Breast epithelium (tissue), 4 donors: ENCODE measurements around the gene HRAS. TPM values are rescaled to one million over a fixed set of nuclear protein-coding genes. Genes with fewer than 3 reads are reported as not detected.

Experiments
- DNase-seq, 2 donors: peaks; one replicate each; pipeline ENCODE4 v3.0.0-alpha.2; 2019; ENCODE audit warnings: low spot score in 2 of 2
- H3K27ac ChIP-seq, 2 donors: fragments of 200-600 bp; sonication (generic) in 1 of 2; one replicate each; pipeline ENCODE4 v1.5.1; 2016 to 2019; ENCODE audit warnings: mild to moderate bottlenecking in 1 of 2
- H3K27me3 ChIP-seq, 2 donors: fragments of 200-600 bp; sonication (generic) in 1 of 2; one replicate each; pipeline versions ENCODE4 v1.5.1 to v1.6.0; 2017 to 2019; ENCODE audit warnings: control low read depth in 1 of 2, mild to moderate bottlenecking in 1 of 2
- H3K36me3 ChIP-seq: fragments of 200-600 bp; one replicate; pipeline ENCODE4 v1.5.1; 2019
- H3K4me1 ChIP-seq, 2 donors: fragments of 200-600 bp; sonication (generic); one replicate each; pipeline ENCODE4 v1.5.1; 2016 to 2019; ENCODE audit warnings: control low read depth in 1 of 2
- H3K4me3 ChIP-seq, 3 donors: fragments of 200-600 bp; sonication (generic); 1 replicate in 2 of 3; 2 replicates in 1 of 3; pipeline ENCODE4 v1.5.1; 2016 to 2019; ENCODE audit warnings: mild to moderate bottlenecking in 3 of 3, moderate library complexity in 2 of 3
- H3K9me3 ChIP-seq, 2 donors: fragments of 200-600 bp; sonication (generic) in 1 of 2; one replicate each; pipeline ENCODE4 v1.5.1; 2016 to 2019; ENCODE audit warnings: control low read depth in 1 of 2
- POLR2A ChIP-seq: fragments of 450-650 bp; IDR thresholded peaks from one replicate; pipeline ENCODE4 v1.6.1; 2016; ENCODE audit warnings: antibody characterized with exemption, mild to moderate bottlenecking, moderate library complexity
- POLR2AphosphoS5 ChIP-seq, 3 donors: sonication (generic); formaldehyde crosslinking; IDR thresholded peaks; one replicate each; pipeline ENCODE4 v1.6.1; 2017; ENCODE audit warnings: antibody characterized with exemption in 3 of 3
- intact Hi-C: fragments of 100-400 bp; cut with DNase I; formaldehyde crosslinking; loops from one replicate; pipeline ENCODE4 v1.15.1; 2023; ENCODE audit warnings: low total_unique reads
- total RNA-seq, 3 donors: library from RNA; depleted of rRNA; stranded (reverse); fragments of >200 nt; gene quantifications; one replicate each; pipeline ENCODE4 v1.1.0, GENCODE V29; 2016
- TF ChIP-seq, protein P1 (sequence below), 3 donors: fragments of 450-650 bp; IDR thresholded peaks; one replicate each; pipeline ENCODE4 v1.5.1; 2016 to 2017; ENCODE audit warnings: antibody characterized with exemption in 3 of 3, mild to moderate bottlenecking in 3 of 3, moderate library complexity in 3 of 3

HRAS gene
- total RNA-seq, 3 donors from 2014 or later: 33.2 to 50.1 (median 33.4) TPM

DNA sequence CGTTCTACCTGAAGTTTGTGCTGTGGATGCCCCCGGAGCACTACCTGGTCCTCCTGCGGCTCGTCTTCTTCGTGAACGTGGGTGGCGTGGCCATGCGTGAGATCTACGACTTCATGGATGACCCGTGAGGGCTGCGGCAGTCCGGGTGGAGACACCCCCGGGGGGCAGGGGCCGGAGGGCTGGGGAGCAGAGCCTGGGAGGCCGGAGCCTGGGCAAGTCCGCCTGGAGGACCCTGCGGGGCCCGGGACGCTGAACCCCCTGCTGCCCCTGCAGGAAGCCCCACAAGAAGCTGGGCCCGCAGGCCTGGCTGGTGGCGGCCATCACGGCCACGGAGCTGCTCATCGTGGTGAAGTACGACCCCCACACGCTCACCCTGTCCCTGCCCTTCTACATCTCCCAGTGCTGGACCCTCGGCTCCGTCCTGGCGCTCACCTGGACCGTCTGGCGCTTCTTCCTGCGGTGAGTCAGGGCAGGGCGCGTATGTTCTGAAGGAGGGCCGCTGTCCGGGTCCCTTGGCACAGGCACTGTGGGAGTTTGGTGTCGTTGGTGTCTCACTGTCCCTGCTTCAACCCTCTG lies 45.7 kb downstream of the HRAS start:
- Histone ChIP-seq H3K27ac (no peak overlapping the region), H3K4me1 (no peaks in the 10 kb centered on the region), H3K4me3 (no peak overlapping the region), H3K9me3 (no peaks in the 10 kb centered on the region), H3K27me3 (no peaks in the 10 kb centered on the region), H3K36me3 (peaks cover 6% of the 10 kb centered on the region)
- DNase-seq: no peak
- intact Hi-C loops: no loop called here
- no peak for TF ChIP-seq POLR2AphosphoS5 (IDR thresholded peaks at IDR 0.05)
- TF ChIP-seq, protein P1, sequence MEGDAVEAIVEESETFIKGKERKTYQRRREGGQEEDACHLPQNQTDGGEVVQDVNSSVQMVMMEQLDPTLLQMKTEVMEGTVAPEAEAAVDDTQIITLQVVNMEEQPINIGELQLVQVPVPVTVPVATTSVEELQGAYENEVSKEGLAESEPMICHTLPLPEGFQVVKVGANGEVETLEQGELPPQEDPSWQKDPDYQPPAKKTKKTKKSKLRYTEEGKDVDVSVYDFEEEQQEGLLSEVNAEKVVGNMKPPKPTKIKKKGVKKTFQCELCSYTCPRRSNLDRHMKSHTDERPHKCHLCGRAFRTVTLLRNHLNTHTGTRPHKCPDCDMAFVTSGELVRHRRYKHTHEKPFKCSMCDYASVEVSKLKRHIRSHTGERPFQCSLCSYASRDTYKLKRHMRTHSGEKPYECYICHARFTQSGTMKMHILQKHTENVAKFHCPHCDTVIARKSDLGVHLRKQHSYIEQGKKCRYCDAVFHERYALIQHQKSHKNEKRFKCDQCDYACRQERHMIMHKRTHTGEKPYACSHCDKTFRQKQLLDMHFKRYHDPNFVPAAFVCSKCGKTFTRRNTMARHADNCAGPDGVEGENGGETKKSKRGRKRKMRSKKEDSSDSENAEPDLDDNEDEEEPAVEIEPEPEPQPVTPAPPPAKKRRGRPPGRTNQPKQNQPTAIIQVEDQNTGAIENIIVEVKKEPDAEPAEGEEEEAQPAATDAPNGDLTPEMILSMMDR (IDR thresholded peaks at IDR 0.05): no peak
- TF ChIP-seq POLR2A: no peak

GRCh38 chr11:488992-489391 lies 46.4 kb downstream of the HRAS start:
- Histone ChIP-seq H3K27ac (no peak overlapping the region), H3K27me3 (no peaks in the 10 kb centered on the region), H3K9me3 (no peaks in the 10 kb centered on the region), H3K4me3 (no peak overlapping the region), H3K36me3 (peaks cover under 1% of the 10 kb centered on the region), H3K4me1 (no peaks in the 10 kb centered on the region)
- TF ChIP-seq, protein P1 (IDR thresholded peaks at IDR 0.05): no peak
- no peak for DNase-seq
- intact Hi-C loops: no loop called here

GRCh38 chr11:488579-488978 lies 46.8 kb downstream of the HRAS start:
- no peaks in the 10 kb centered on the region for H3K4me1 ChIP-seq
- H3K27ac ChIP-seq: no peak overlapping the region
- intact Hi-C loops: no loop called here
- no peaks in the 10 kb centered on the region for H3K27me3 ChIP-seq
- H3K4me3 ChIP-seq: no peak overlapping the region
- no peak for DNase-seq
- no peaks in the 10 kb centered on the region for H3K9me3 ChIP-seq
- TF ChIP-seq POLR2A: no peak
- TF ChIP-seq POLR2AphosphoS5 (IDR thresholded peaks at IDR 0.05): no peak
- TF ChIP-seq, protein P1 (IDR thresholded peaks at IDR 0.05): no peak
- no peaks in the 10 kb centered on the region for H3K36me3 ChIP-seq

- no peaks in the 10 kb centered on the region for H3K9me3 ChIP-seq
- TF ChIP-seq POLR2AphosphoS5 (IDR thresholded peaks at IDR 0.05): no peak
- TF ChIP-seq, protein P1 (IDR thresholded peaks at IDR 0.05): no peak
- TF ChIP-seq POLR2A: no peak
- no peak for DNase-seq
- no peak overlapping the region for H3K27ac ChIP-seq
- intact Hi-C loops: no loop called here
- no peaks in the 10 kb centered on the region for H3K27me3 ChIP-seq
- no peaks in the 10 kb centered on the region for H3K36me3 ChIP-seq
- no peak overlapping the region for H3K4me3 ChIP-seq
- H3K4me1 ChIP-seq: no peaks in the 10 kb centered on the region
Measured at GRCh38 chr11:488062-488461, 47.3 kb downstream of the HRAS start.

DNA sequence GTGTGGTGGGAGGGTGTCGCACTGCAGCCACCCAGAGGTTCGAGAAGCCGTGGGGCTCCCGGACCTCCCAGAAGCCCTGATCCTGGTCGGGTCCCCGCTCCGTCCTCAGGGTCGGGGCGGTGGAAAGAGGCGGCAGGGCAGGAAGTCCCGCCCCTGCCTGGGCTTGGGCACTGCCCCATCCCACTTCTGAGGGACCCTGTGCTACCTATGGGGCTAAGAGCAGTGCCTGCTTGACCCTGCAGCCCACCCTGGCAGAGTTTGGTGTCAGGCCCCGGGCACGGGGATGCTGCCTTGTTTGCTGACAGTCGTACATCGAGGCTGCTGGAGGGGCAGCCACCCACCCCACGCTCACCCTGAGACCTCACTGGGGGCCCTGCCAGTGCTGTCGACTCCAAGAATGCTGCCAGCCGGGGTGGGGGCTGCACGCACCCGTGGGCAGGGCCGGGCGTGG lies 47.8 kb downstream of the HRAS start:
- TF ChIP-seq, protein P1 (IDR thresholded peaks at IDR 0.05): no peak
- TF ChIP-seq POLR2AphosphoS5 (IDR thresholded peaks at IDR 0.05) (no peak), POLR2A (no peak)
- Histone ChIP-seq H3K9me3 (no peaks in the 10 kb centered on the region), H3K4me1 (no peaks in the 10 kb centered on the region), H3K4me3 (no peak overlapping the region), H3K36me3 (no peaks in the 10 kb centered on the region), H3K27me3 (no peaks in the 10 kb centered on the region), H3K27ac (no peak overlapping the region)
- intact Hi-C loops: no loop called here
- DNase-seq: no peak
